IPS-18a (cell line): ENCODE measurements around the gene THRAP3.

Source experiments
- H3K27ac ChIP-seq: one replicate; pipeline ENCODE4 v1.5.1; 2013; ENCODE audit warnings: low read length
- H3K27me3 ChIP-seq: one replicate; pipeline ENCODE4 v1.6.1; 2013; ENCODE audit warnings: mild to moderate bottlenecking, low read length; ENCODE audit not compliant: control insufficient read depth, insufficient read depth
- H3K36me3 ChIP-seq: one replicate; pipeline ENCODE4 v1.6.1; 2013; ENCODE audit warnings: low read depth, low read length; ENCODE audit not compliant: control insufficient read depth
- H3K4me1 ChIP-seq: one replicate; pipeline ENCODE4 v1.6.1; 2013; ENCODE audit warnings: low read depth, low read length; ENCODE audit not compliant: control insufficient read depth
- H3K4me3 ChIP-seq: one replicate; pipeline ENCODE4 v1.5.1; 2013; ENCODE audit warnings: low read length
- H3K9ac ChIP-seq: one replicate; pipeline ENCODE4 v1.6.1; 2013; ENCODE audit warnings: mild to moderate bottlenecking, low read length, moderate library complexity
- H3K9me3 ChIP-seq: one replicate; pipeline ENCODE4 v1.6.1; 2013; ENCODE audit warnings: low read depth, low read length; ENCODE audit not compliant: control insufficient read depth

The THRAP3 gene

GRCh38 chr1:36257375-36257767 is 33.1 kb downstream of the THRAP3 start:
- peaks cover 25% of the 10 kb centered on the region for H3K36me3 ChIP-seq
- H3K9ac ChIP-seq = no peak overlapping the region
- H3K9me3 ChIP-seq = no peaks in the 10 kb centered on the region
- no peak overlapping the region for H3K27ac ChIP-seq
- peaks cover 5% of the 10 kb centered on the region for H3K4me1 ChIP-seq
- no peak overlapping the region for H3K4me3 ChIP-seq
- H3K27me3 ChIP-seq = no peaks in the 10 kb centered on the region

GRCh38 chr1:36258960-36259344 is 34.7 kb downstream of the THRAP3 start:
- Histone ChIP-seq H3K36me3 (peaks cover 27% of the 10 kb centered on the region), H3K9me3 (no peaks in the 10 kb centered on the region), H3K4me3 (no peak overlapping the region), H3K4me1 (peaks cover 5% of the 10 kb centered on the region), H3K27me3 (no peaks in the 10 kb centered on the region), H3K9ac (no peak overlapping the region), H3K27ac (no peak overlapping the region)

GRCh38 chr1:36268981-36269380 is 44.7 kb downstream of the THRAP3 start:
- Histone ChIP-seq H3K27me3 (no peaks in the 10 kb centered on the region), H3K9me3 (no peaks in the 10 kb centered on the region), H3K36me3 (peaks cover 40% of the 10 kb centered on the region), H3K27ac (no peak overlapping the region), H3K9ac (no peak overlapping the region), H3K4me3 (no peak overlapping the region), H3K4me1 (no peaks in the 10 kb centered on the region)

- H3K9ac ChIP-seq = no peak overlapping the region
- no peaks in the 10 kb centered on the region for H3K4me1 ChIP-seq
- H3K9me3 ChIP-seq = no peaks in the 10 kb centered on the region
- H3K27me3 ChIP-seq = no peaks in the 10 kb centered on the region
- no peak overlapping the region for H3K27ac ChIP-seq
- no peak overlapping the region for H3K4me3 ChIP-seq
- peaks cover 40% of the 10 kb centered on the region for H3K36me3 ChIP-seq
These were observed 45.2 kb downstream of the THRAP3 start for GRCh38 chr1:36269408-36269838.

- no peak overlapping the region for H3K4me3 ChIP-seq
- peaks cover 32% of the 10 kb centered on the region for H3K36me3 ChIP-seq
- no peak overlapping the region for H3K27ac ChIP-seq
- no peaks in the 10 kb centered on the region for H3K27me3 ChIP-seq
- H3K9ac ChIP-seq = no peak overlapping the region
- no peaks in the 10 kb centered on the region for H3K9me3 ChIP-seq
- no peaks in the 10 kb centered on the region for H3K4me1 ChIP-seq
These were observed 48.8 kb downstream of the THRAP3 start for GRCh38 chr1:36273024-36273423.

- Histone ChIP-seq H3K9me3 (no peaks in the 10 kb centered on the region), H3K4me3 (no peak overlapping the region), H3K27me3 (no peaks in the 10 kb centered on the region), H3K27ac (no peak overlapping the region), H3K9ac (no peak overlapping the region), H3K4me1 (no peaks in the 10 kb centered on the region), H3K36me3 (peaks cover 31% of the 10 kb centered on the region)
These were observed 50.0 kb downstream of the THRAP3 start for GRCh38 chr1:36274201-36274600.

GRCh38 chr1:36276688-36277087 is 52.4 kb downstream of the THRAP3 start:
- Histone ChIP-seq H3K27me3 (no peaks in the 10 kb centered on the region), H3K9me3 (no peaks in the 10 kb centered on the region), H3K36me3 (peaks cover 19% of the 10 kb centered on the region), H3K4me3 (no peak overlapping the region), H3K4me1 (no peaks in the 10 kb centered on the region), H3K27ac (no peak overlapping the region), H3K9ac (no peak overlapping the region)

GRCh38 chr1:36279110-36279788 is 55.0 kb downstream of the THRAP3 start:
- H3K36me3 ChIP-seq = peaks cover 21% of the 10 kb centered on the region
- H3K4me3 ChIP-seq = no peak overlapping the region
- no peaks in the 10 kb centered on the region for H3K9me3 ChIP-seq
- H3K27me3 ChIP-seq = no peaks in the 10 kb centered on the region
- H3K4me1 ChIP-seq = no peaks in the 10 kb centered on the region
- H3K27ac ChIP-seq = no peak overlapping the region
- no peak overlapping the region for H3K9ac ChIP-seq

GRCh38 chr1:36279789-36280296 is 55.6 kb downstream of the THRAP3 start:
- no peaks in the 10 kb centered on the region for H3K4me1 ChIP-seq
- H3K36me3 ChIP-seq = peaks cover 26% of the 10 kb centered on the region
- H3K9ac ChIP-seq = no peak overlapping the region
- H3K27me3 ChIP-seq = no peaks in the 10 kb centered on the region
- no peaks in the 10 kb centered on the region for H3K9me3 ChIP-seq
- H3K27ac ChIP-seq = no peak overlapping the region
- no peak overlapping the region for H3K4me3 ChIP-seq

GRCh38 chr1:36284061-36284460 is 59.8 kb downstream of the THRAP3 start:
- no peak overlapping the region for H3K9ac ChIP-seq
- H3K4me1 ChIP-seq = no peaks in the 10 kb centered on the region
- H3K4me3 ChIP-seq = no peak overlapping the region
- H3K36me3 ChIP-seq = peaks cover 59% of the 10 kb centered on the region
- H3K27me3 ChIP-seq = no peaks in the 10 kb centered on the region
- H3K27ac ChIP-seq = no peak overlapping the region
- no peaks in the 10 kb centered on the region for H3K9me3 ChIP-seq

- H3K9me3 ChIP-seq = no peaks in the 10 kb centered on the region
- no peak overlapping the region for H3K27ac ChIP-seq
- H3K4me3 ChIP-seq = no peak overlapping the region
- H3K36me3 ChIP-seq = peaks cover 64% of the 10 kb centered on the region
- no peaks in the 10 kb centered on the region for H3K4me1 ChIP-seq
- H3K27me3 ChIP-seq = no peaks in the 10 kb centered on the region
- no peak overlapping the region for H3K9ac ChIP-seq
These were observed 60.3 kb downstream of the THRAP3 start for GRCh38 chr1:36284517-36284916.

- Histone ChIP-seq H3K27ac (no peak overlapping the region), H3K36me3 (peaks cover 71% of the 10 kb centered on the region)
These were observed 61.3 kb downstream of the THRAP3 start for GRCh38 chr1:36285443-36286101.

More at GRCh38 chr1:36285443-36286101, 61.3 kb downstream of the THRAP3 start:
- H3K9ac ChIP-seq = no peak overlapping the region
- no peaks in the 10 kb centered on the region for H3K27me3 ChIP-seq
- no peaks in the 10 kb centered on the region for H3K4me1 ChIP-seq
- no peak overlapping the region for H3K4me3 ChIP-seq
- H3K9me3 ChIP-seq = no peaks in the 10 kb centered on the region
